Measurements from ENCODE around the gene RFX2.

DNA sequence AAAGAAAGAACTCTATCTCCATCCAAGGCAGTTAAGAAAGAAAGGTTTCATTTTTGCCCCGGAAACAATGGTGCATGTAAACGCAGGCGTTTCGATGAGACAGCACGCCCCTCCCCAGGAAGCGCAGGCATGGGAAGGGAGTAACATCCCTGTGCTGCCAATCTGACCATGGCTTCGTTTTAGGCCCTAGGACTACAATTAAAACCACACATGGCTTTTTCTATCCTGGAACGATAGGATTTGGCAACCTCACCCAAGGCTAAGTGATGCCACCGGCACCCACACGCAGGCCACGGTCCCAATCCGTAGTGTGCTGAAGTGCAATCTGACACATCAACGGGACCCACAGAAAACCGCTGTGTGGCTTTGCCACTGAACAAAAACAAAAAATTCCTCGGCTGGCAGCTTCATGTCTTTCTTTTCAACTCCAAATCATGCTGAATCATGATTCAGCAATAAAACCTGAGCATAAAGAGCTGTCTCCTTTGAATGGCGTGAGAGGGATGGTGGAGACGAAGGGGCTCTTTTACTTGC, 156.6 kb downstream of the RFX2 start:
- TF ChIP-seq POLR2A (IDR thresholded peaks at IDR 0.05) (no peak), POLR2AphosphoS5 (IDR thresholded peaks at IDR 0.05) (no peak)
- TF ChIP-seq, protein P1, sequence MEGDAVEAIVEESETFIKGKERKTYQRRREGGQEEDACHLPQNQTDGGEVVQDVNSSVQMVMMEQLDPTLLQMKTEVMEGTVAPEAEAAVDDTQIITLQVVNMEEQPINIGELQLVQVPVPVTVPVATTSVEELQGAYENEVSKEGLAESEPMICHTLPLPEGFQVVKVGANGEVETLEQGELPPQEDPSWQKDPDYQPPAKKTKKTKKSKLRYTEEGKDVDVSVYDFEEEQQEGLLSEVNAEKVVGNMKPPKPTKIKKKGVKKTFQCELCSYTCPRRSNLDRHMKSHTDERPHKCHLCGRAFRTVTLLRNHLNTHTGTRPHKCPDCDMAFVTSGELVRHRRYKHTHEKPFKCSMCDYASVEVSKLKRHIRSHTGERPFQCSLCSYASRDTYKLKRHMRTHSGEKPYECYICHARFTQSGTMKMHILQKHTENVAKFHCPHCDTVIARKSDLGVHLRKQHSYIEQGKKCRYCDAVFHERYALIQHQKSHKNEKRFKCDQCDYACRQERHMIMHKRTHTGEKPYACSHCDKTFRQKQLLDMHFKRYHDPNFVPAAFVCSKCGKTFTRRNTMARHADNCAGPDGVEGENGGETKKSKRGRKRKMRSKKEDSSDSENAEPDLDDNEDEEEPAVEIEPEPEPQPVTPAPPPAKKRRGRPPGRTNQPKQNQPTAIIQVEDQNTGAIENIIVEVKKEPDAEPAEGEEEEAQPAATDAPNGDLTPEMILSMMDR (IDR thresholded peaks at IDR 0.05) = no peak

Measured in breast epithelium (tissue), 3 donors.